Measurements from ENCODE around the gene COBLL1.

COBLL1 gene

DNA sequence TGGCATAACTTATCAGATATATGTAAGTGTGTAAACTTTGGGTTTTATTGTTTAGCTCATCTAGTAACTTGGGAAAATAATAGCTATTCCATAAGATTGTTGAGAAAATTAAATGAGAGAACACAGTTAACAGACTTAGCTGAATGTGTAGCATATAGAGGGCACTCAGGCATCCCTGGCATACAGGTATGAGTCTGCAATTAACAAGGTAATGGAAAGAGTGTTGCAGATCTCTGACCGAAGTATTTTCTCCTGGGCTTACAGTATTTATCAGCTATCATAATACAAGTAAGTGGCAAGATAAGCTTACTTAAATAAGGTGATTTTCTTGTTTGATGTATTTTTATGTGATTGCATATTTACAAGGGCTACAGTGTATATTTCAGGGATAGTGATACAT, 7.9 kb upstream of the COBLL1 start:
- H3K4me3 ChIP-seq (ENCODE audit: low read depth, low read length): no peak overlapping the region
- TF ChIP-seq, protein P1, sequence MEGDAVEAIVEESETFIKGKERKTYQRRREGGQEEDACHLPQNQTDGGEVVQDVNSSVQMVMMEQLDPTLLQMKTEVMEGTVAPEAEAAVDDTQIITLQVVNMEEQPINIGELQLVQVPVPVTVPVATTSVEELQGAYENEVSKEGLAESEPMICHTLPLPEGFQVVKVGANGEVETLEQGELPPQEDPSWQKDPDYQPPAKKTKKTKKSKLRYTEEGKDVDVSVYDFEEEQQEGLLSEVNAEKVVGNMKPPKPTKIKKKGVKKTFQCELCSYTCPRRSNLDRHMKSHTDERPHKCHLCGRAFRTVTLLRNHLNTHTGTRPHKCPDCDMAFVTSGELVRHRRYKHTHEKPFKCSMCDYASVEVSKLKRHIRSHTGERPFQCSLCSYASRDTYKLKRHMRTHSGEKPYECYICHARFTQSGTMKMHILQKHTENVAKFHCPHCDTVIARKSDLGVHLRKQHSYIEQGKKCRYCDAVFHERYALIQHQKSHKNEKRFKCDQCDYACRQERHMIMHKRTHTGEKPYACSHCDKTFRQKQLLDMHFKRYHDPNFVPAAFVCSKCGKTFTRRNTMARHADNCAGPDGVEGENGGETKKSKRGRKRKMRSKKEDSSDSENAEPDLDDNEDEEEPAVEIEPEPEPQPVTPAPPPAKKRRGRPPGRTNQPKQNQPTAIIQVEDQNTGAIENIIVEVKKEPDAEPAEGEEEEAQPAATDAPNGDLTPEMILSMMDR (IDR thresholded peaks at IDR 0.05; ENCODE audit: low read depth, low read length): no peak

DNA sequence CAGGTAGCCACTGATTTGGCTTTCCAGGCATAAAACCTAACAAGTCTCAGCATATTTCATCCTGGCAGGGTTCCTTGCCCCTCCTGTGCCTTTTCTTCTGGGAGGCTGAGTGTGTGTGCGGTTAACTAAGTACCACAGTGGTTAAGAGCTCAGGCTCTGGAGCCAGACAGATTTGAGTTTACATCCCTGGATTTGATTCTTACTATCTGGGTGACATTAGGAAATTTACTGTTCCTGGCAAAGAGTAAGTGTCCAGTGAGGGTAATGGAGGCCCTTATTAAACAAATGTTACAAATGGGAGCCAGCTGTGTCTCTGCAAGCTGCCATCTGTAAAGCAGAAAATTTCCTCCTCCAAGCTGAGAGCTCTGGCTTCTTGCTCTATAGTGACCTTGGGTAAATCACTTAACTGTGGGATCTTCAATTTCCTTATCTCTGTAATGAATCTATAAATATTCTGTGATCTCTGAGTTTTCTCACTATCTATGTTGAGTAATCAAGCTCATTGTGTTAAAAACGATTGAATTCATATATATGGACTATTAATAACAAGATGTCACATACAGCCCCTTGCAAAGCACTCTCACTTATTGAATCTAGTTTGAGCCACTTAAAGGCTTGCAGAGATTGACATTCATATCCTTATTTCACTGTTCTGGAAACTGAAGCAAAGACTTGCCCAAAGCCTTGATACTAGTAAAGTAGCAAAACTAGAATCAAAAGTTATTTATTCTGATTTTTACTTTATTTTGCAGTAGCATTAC, 6.5 kb upstream of the COBLL1 start:
- no peak overlapping the region for H3K4me3 ChIP-seq (ENCODE audit: low read depth, low read length)
- TF ChIP-seq, protein P1 (IDR thresholded peaks at IDR 0.05; ENCODE audit: low read depth, low read length): no peak

DNA sequence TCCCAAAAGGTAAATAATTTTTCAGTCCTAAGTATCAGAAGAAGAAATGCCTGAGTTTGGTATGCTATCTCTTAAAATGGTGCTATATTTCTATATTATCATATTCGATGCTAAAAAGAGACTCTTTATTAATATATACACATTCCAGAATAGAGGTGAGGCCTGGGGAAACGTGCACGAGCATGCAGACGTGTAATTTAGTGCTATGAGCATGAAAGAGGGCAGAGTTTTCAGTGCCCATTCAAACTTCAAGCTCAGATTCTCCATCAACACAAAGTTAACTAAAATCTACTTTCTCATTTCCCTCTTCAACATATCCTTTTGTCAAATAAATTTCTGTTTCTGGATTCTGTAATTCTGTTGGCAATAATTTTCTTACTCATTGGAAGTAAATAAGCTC, 5.7 kb upstream of the COBLL1 start:
- TF ChIP-seq, protein P1 (IDR thresholded peaks at IDR 0.05; ENCODE audit: low read depth, low read length): no peak
- H3K4me3 ChIP-seq (ENCODE audit: low read depth, low read length): no peak overlapping the region

DNA sequence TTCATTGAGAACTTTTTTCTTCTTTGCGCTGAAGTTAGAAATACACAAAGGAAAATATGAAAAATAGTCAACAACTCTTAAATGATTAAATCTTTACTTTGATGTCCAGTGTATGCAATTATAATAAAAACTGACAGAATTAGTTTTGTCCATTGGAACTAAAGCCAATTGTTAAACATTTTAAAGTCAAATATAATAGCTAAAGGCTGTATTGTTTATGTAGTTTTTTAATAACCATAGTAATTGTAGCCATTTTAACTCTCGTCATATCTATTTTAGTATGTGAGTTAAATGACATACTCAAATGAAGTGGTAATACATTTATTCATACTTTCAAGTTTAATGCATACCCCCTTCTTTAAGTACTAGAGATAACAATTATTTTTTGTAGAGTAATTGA, 4.7 kb upstream of the COBLL1 start:
- TF ChIP-seq, protein P1 (IDR thresholded peaks at IDR 0.05; ENCODE audit: low read depth, low read length): no peak
- no peak overlapping the region for H3K4me3 ChIP-seq (ENCODE audit: low read depth, low read length)

DNA sequence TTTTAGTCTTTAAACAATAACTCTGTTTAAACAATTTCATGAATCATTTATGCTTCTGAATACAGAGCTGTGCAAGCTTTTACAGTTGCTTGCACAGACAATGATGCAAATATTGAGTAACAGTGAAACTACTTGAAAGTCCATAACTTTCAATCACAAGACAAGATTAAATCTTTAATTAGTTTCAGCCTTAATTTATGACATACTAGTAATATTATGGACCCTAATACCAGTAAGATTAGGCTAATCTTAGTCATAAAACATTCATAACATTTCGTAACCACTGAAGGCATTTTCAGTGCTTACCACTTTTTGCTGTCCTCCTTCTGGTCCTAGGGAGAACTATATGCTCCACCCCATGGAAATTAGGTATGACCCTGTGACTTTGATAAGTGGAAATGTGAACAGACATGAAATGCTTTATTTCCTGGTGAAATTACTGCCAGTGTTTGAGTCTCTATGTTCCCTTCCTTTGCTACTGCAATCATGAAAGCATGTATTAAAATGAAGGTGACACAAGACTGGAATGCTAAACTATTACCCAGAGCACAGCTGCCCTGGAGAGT, 1.8 kb upstream of the COBLL1 start:
- no peak overlapping the region for H3K4me3 ChIP-seq (ENCODE audit: low read depth, low read length)
- TF ChIP-seq, protein P1 (IDR thresholded peaks at IDR 0.05; ENCODE audit: low read depth, low read length): no peak

DNA sequence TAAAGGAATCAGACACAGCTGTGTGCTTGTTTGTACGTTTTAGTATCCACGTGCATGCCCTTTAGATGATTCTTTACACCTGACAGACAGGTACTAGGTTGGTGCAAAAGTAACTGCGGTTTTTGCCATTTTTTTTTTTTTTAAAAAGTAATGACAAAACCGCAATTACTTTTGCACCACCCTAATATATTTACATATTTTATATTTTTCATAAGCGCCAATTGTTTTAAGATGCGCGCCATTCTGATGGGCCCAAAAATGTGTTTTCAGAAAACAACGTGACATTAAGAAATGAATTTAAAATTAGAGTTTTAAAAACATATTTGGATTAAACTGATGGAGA, 972 bp upstream of the COBLL1 start:
- TF ChIP-seq, protein P1 (IDR thresholded peaks at IDR 0.05; ENCODE audit: low read depth, low read length): no peak
- no peak overlapping the region for H3K4me3 ChIP-seq (ENCODE audit: low read depth, low read length)

DNA sequence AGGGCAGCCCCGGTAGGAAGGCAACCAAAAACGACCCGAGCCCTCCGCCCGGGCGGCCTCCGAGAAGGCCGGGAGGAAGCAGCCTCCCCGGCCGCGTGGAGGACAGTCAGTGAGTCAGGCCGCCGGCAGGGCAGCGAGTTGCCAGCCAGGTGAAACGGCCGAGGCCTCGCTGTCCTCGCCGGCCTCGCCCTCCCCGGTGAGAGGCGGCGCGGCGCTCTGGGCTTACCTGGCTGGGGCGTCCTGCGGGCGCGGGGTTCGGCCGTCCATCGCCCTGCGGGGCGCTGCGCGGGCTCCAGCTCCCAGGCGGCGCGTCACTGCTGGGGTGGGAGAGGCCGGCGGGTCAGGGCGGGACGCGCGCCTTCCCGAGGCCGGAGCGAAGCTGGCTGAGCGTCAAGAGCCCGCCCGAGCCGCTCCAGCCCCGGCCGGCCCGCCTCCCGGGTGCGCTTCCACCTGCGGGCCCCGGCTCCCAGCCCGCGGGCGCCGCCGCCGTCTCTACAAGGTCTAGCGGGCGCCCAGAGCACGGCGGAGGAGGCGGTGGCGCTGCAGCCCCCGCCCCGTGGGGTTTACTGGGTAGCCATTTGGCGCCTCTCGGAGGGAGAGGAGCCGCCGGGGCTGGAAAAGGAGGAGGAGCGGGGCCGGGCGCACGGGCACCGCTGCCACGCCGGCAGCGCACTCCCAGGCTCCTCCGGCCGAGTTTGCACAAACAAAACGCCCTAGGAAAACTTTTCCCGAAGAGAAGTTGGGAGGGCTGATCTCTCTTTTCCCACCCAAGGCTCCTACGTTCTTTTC, 499 bp downstream of the COBLL1 start:
- TF ChIP-seq, protein P1 (IDR thresholded peaks at IDR 0.05; ENCODE audit: low read depth, low read length): no peak
- H3K4me3 ChIP-seq (ENCODE audit: low read depth, low read length): peak overlapping the region; percentile 76

Data from WI38 (cell line).